MV-4-11 (cell line): ENCODE results near the gene ANKH.

Experiments
- DNase-seq: peaks from one replicate; lab custom pipeline; 2025; lab: John Stamatoyannopoulos, UW

ANKH gene

GRCh38 chr5:14664270-14665100 is 207.1 kb downstream of the ANKH start, which contains the start of gene OTULIN:
Gene OTULIN, plus strand, starts transcription at chr5:14664718. Its CDS starts 108 bp downstream, at chr5:14664826.
- DNase-seq: peak; percentile 91

DNA sequence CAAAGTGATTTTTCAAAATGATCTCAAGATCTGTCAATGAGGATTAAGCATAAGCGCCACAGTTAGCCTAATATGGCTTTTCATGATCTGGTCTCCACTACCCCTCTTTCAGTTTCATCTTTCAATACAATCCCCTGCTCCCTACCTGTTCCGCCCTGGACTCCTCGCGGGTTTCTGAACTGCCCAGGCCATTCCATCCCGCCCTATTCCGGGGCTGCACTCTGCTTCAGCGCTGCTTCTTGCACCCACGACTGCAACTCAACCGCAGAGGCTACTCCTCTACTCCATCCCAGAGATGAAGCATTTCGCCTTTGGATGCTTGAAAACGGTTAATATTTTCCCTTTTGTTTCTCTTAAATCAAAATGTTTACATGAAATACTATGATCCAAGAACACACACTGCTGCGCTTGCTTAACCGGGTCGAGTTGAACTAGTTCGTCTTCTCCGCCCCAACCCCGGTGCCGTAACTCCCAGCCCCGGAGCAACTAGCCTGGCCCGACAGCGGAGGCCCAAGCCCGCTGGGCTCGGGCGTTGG is 207.8 kb downstream of the ANKH start:
- DNase-seq: no peak

DNA sequence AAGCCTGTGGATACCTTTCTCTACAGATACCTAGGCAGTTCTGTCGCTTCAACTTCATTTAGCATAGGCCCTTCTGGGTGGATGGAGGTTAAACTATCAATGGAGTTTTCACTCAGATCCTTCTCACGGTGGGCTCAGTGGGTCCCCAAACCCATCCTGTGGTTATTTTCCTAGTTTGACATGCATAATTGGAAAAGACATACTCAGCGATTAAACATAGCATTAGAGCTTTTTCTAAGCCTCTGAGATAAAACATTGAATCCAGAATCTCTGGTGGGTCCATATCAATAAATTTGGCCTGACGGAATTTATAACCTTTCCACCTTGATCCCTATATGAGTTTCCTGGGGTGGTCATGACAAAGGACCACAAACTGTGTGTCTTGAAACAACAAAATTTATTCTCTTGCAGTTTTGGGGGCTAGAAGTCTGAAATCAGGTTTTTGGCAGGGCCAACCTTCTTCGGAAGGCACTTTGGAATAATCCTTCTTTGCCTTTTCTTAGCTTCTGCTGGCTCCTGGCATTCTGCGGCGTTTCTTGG is 208.8 kb downstream of the ANKH start:
- no peak for DNase-seq

- DNase-seq: no peak
Observed at GRCh38 chr5:14660833-14661232, 210.7 kb downstream of the ANKH start.

DNA sequence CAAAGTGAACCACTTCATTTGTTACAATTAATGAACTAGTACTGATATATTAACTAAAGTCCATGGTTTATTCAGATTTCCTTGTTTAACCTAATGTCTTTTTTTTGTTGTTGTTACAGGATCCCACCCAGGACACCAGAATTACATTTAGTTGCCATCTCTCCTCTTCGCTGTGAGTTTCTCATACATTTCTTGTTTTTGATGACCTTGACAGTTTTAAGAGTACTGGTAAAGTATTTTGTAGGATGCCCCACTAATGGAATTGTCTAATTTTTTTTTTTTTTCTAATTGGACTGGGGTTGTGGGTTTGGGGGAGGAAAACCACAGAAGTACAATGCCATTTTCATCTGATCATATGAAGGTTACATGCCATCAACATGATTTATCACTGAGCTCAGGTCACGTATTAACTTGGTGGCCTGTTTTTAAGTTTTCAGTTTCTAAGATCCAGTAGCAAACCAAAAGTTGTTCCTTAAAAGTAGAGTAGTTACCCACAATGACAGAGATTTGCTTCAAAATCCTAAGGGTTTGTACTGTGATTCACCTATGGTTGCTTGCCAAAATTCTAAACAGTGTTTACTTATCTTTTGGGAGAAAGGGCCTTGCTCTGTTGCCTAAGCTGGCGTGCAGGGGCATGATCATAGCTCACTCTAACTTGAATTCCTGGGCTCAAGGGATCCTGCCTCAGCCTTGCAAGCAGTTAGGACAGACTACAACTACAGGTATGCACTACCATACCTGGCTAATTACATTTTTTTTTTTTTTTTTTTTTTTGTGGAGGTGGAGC is 211.6 kb downstream of the ANKH start:
- DNase-seq: no peak

- no peak for DNase-seq
Observed at GRCh38 chr5:14656898-14657297, 214.7 kb downstream of the ANKH start.

- no peak for DNase-seq
Observed at GRCh38 chr5:14655146-14655741, 216.3 kb downstream of the ANKH start.
